Kidney (tissue), 14 donors: ENCODE measurements around the gene CNTFR. TPM values are rescaled to one million over a fixed set of nuclear protein-coding genes. Genes with fewer than 3 reads are reported as not detected.

Experiments
- DNase-seq, 5 donors: peaks; one replicate each; pipeline ENCODE4 v3.0.0-alpha.2; 2013 to 2020
- FAIRE-seq: peaks from 2 replicates; lab custom pipeline; 2012; peaks lifted over from hg19 to GRCh38; lab: Jason Lieb, UNC
- H3K27ac ChIP-seq, 2 donors: one replicate each; pipeline ENCODE4 v1.7.0; 2013; ENCODE audit warnings: low read depth in 2 of 2, low read length in 2 of 2, inconsistent platforms in 1 of 2
- H3K27me3 ChIP-seq: one replicate; pipeline ENCODE4 v1.7.1; 2013; ENCODE audit warnings: low read length, inconsistent platforms; ENCODE audit not compliant: control insufficient read depth, insufficient read depth
- H3K36me3 ChIP-seq, 3 donors: one replicate each; pipeline versions ENCODE4 v1.7.0 to v1.7.1; 2013; ENCODE audit warnings: low read length in 3 of 3, control low read depth in 1 of 3, inconsistent platforms in 1 of 3; ENCODE audit not compliant: insufficient read depth in 3 of 3, control insufficient read depth in 2 of 3
- H3K4me1 ChIP-seq, 3 donors: one replicate each; pipeline versions ENCODE4 v1.7.0 to v1.7.1; 2013; ENCODE audit warnings: low read length in 3 of 3, inconsistent platforms in 1 of 3, low read depth in 1 of 3; ENCODE audit not compliant: control insufficient read depth in 2 of 3, insufficient read depth in 2 of 3
- H3K4me3 ChIP-seq, 3 donors: one replicate each; pipeline versions ENCODE4 v1.7.0 to v1.8.1; 2013; ENCODE audit warnings: low read length in 3 of 3, control low read depth in 1 of 3, inconsistent platforms in 1 of 3
- H3K9ac ChIP-seq, 3 donors: one replicate each; pipeline versions ENCODE4 v1.7.0 to v1.7.1; 2013; ENCODE audit warnings: low read length in 3 of 3, control low read depth in 1 of 3, inconsistent platforms in 1 of 3
- H3K9me3 ChIP-seq, 3 donors: one replicate each; pipeline versions ENCODE4 v1.7.0 to v1.7.1; 2013; ENCODE audit warnings: low read length in 3 of 3, control low read depth in 1 of 3, inconsistent platforms in 1 of 3; ENCODE audit not compliant: control insufficient read depth in 2 of 3, insufficient read depth in 1 of 3
- CTCF ChIP-seq: IDR thresholded peaks from 3 replicates; pipeline ENCODE4 v1.5.1; 2012; ENCODE audit warnings: mild to moderate bottlenecking, moderate library complexity, borderline replicate concordance; ENCODE audit not compliant: insufficient read depth; ENCODE audit errors: extremely low read depth
- intact Hi-C: fragments of 100-400 bp; cut with DNase I; formaldehyde crosslinking; loops from one replicate; pipeline ENCODE4 v1.11.1; 2022
- polyA plus RNA-seq: library from polyadenylated mRNA; stranded (reverse); fragments of 350-450 nt; fragmentation: Illumina TruSeq; extraction: RNeasy Lipid Tissue Mini Kit (QIAGEN cat#74804); gene quantifications from one replicate; pipeline ENCODE4 v1.2.3, GENCODE V29; 2014; ENCODE audit warnings: low read depth, low replicate concordance; ENCODE audit not compliant: insufficient read depth
- total RNA-seq: library from RNA; stranded (reverse); fragmentation: NEBNext Ultra II Directional; extraction: Animal tissue kit (Norgen Biotek cat#: 25700); gene quantifications from one replicate; pipeline ENCODE4 v1.2.1, GENCODE V29; 2021
- donor health status: control.
- donor health status: control.
- donor health status: control.
- donor health status: control.
- donor health status: control.
- donor health status: DM: yes; HTN: yes; CAD: no.
- donor health status: Normal renal cell carcinoma (clear cell type).

The CNTFR gene
- total and polyA plus RNA-seq, 2 donors from 2014 or later, result 1.7 to 3.7 TPM

DNA sequence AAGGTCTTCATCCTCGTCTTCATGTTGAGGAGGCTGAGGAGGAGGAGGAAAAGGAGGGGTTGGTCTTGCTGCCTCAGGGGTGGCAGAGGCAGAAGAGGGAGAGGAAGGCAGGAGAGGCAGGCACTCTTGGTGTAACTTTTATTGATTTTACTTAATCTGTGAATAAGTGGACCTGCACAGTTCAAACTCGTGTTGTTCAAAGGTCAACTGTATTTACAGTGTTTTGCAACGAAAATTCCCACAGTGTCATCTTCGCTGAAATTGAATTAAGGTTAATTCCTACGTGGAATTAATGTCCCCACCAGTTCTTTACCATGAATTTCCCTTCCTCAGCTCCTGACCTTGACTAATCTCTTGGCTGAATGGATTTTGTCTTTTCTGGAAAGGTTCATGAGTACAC lies 45.5 kb downstream of the CNTFR start:
- DNase-seq (no peak), FAIRE-seq (no peak)
- intact Hi-C loops, result no loop called here
- Histone ChIP-seq H3K9ac (no peak overlapping the region), H3K4me3 (no peak overlapping the region), H3K4me1 (no peaks in the 10 kb centered on the region), H3K27ac (no peak overlapping the region), H3K9me3 (no peaks in the 10 kb centered on the region), H3K36me3 (no peaks in the 10 kb centered on the region), H3K27me3 (no peaks in the 10 kb centered on the region)
- TF ChIP-seq CTCF, result no peak

GRCh38 chr9:34541540-34541939 lies 48.0 kb downstream of the CNTFR start:
- Histone ChIP-seq H3K9me3 (no peaks in the 10 kb centered on the region), H3K27ac (no peak overlapping the region), H3K36me3 (no peaks in the 10 kb centered on the region), H3K27me3 (no peaks in the 10 kb centered on the region), H3K4me1 (no peaks in the 10 kb centered on the region), H3K9ac (no peak overlapping the region), H3K4me3 (no peak overlapping the region)
- intact Hi-C loops, result no loop called here
- no peak for TF ChIP-seq CTCF
- no peak for FAIRE-seq
- DNase-seq, result no peak

DNA sequence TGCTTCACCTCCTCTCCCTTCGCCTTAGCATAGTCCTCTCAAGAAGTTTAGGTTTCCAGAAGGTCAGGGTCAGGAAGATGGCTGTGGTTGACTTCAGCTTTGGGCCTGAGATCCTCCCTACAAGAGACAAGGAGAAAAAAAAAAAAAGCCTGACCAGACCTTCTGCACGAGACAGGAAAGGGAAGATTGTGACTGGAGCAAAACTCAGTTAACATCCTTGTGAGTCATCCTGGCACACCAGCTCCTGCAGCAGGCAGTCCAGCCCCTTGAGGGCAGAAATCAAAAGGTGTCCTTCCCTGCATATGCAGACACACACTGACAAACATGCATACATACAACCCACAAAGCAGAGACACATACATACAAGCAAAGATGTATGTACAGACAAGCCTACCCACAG lies 48.7 kb downstream of the CNTFR start:
- no peak for FAIRE-seq
- intact Hi-C loops, result no loop called here

More for the DNA sequence above, 48.7 kb downstream of the CNTFR start:
- Histone ChIP-seq H3K27ac (no peak overlapping the region), H3K4me1 (no peaks in the 10 kb centered on the region), H3K36me3 (no peaks in the 10 kb centered on the region), H3K27me3 (no peaks in the 10 kb centered on the region), H3K9ac (no peak overlapping the region), H3K9me3 (no peaks in the 10 kb centered on the region), H3K4me3 (no peak overlapping the region)
- DNase-seq, result no peak
- no peak for TF ChIP-seq CTCF
